ENCODE measurements around the gene CTDSP1.

DNA sequence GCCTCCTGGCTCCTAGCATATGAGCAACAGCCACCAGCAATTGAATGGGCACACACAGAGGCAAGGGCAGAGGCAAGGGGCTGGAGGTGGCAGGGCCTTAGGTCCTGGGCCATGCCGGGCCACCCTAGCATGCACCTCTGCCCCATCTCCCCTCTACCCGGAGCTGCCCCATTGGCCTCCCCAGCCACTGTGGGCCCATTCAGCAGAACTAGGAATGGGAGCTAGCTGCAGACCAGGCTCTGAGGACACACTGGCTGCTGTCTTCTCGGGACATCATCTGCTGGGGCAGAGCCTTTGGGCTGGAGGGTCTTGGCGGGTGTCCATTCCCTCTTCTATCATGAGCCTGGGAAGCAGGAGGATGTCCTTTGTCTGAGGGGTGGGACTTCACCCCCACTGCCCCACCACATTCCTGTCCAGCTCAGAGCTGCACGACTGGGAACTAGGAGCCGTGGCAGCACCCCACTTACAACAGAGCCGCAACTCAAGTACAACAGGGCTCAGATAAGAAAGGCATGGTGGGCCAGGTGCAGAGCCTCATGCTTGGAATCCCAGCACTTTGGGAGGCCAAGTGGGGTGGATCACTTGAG is 20.1 kb downstream of the CTDSP1 start:
- TF ChIP-seq POLR2A (IDR thresholded peaks at IDR 0.05) = no peak
- TF ChIP-seq, protein P1, sequence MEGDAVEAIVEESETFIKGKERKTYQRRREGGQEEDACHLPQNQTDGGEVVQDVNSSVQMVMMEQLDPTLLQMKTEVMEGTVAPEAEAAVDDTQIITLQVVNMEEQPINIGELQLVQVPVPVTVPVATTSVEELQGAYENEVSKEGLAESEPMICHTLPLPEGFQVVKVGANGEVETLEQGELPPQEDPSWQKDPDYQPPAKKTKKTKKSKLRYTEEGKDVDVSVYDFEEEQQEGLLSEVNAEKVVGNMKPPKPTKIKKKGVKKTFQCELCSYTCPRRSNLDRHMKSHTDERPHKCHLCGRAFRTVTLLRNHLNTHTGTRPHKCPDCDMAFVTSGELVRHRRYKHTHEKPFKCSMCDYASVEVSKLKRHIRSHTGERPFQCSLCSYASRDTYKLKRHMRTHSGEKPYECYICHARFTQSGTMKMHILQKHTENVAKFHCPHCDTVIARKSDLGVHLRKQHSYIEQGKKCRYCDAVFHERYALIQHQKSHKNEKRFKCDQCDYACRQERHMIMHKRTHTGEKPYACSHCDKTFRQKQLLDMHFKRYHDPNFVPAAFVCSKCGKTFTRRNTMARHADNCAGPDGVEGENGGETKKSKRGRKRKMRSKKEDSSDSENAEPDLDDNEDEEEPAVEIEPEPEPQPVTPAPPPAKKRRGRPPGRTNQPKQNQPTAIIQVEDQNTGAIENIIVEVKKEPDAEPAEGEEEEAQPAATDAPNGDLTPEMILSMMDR (IDR thresholded peaks at IDR 0.05) = no peak

Data from right lobe of liver (tissue), 4 donors.